ENCODE measurements around the gene HAUS3. TPM values are rescaled to one million over a fixed set of nuclear protein-coding genes. Genes with fewer than 3 reads are reported as not detected.

Gene HAUS3
- total RNA-seq, 1 donor from 2014 or later, result 10.7 TPM

DNA sequence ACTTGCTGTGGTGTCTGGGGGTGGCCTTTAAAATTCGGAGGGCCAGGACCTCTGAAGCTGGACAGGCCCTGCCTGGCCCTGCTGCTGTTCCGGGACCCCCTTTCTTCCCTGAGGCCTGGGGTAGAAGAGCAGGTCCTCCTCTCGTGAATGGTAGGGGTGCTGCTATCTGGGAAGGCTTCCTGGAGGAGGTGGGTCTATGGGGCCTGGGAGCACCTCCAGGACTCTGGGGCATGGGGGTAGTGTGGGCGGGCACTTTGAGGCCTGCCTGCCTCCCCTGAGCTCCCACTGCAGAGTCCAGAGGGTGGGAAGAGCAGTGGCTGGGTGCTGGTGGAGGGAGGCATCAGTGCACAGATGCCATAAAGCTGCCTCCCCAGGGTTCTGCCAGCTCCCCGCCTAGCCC lies 24.9 kb upstream of the HAUS3 start:
- DNase-seq (ENCODE audit: low read depth), result no peak
- no peak overlapping the region for H3K4me3 ChIP-seq (ENCODE audit: low read depth, low read length)
- TF ChIP-seq, protein P1, sequence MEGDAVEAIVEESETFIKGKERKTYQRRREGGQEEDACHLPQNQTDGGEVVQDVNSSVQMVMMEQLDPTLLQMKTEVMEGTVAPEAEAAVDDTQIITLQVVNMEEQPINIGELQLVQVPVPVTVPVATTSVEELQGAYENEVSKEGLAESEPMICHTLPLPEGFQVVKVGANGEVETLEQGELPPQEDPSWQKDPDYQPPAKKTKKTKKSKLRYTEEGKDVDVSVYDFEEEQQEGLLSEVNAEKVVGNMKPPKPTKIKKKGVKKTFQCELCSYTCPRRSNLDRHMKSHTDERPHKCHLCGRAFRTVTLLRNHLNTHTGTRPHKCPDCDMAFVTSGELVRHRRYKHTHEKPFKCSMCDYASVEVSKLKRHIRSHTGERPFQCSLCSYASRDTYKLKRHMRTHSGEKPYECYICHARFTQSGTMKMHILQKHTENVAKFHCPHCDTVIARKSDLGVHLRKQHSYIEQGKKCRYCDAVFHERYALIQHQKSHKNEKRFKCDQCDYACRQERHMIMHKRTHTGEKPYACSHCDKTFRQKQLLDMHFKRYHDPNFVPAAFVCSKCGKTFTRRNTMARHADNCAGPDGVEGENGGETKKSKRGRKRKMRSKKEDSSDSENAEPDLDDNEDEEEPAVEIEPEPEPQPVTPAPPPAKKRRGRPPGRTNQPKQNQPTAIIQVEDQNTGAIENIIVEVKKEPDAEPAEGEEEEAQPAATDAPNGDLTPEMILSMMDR (conservative IDR thresholded peaks at IDR 0.05; ENCODE audit: low read depth, low read length), result no peak

DNA sequence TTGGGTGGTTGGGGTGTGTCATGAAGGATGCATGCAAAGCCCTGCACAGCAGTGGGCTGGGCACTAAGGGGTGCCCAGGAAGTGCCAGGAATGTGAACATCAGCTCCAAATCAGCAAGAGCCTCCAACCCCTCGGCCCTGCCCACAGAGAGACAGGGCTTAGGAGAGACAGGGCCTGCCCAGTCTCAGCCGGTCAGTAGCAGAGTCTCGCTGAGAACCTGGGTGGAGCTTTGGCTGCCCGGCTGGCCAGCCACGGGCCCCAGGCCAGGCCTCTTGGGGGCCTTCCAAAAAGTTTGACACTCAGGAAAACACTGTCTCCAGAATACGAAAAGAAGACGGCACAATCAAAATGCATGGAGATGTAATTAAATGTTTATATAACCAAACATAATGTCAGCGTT lies 24.3 kb upstream of the HAUS3 start:
- TF ChIP-seq, protein P1 (conservative IDR thresholded peaks at IDR 0.05; ENCODE audit: low read depth, low read length), result no peak
- H3K4me3 ChIP-seq (ENCODE audit: low read depth, low read length), result no peak overlapping the region
- no peak for DNase-seq (ENCODE audit: low read depth)

DNA sequence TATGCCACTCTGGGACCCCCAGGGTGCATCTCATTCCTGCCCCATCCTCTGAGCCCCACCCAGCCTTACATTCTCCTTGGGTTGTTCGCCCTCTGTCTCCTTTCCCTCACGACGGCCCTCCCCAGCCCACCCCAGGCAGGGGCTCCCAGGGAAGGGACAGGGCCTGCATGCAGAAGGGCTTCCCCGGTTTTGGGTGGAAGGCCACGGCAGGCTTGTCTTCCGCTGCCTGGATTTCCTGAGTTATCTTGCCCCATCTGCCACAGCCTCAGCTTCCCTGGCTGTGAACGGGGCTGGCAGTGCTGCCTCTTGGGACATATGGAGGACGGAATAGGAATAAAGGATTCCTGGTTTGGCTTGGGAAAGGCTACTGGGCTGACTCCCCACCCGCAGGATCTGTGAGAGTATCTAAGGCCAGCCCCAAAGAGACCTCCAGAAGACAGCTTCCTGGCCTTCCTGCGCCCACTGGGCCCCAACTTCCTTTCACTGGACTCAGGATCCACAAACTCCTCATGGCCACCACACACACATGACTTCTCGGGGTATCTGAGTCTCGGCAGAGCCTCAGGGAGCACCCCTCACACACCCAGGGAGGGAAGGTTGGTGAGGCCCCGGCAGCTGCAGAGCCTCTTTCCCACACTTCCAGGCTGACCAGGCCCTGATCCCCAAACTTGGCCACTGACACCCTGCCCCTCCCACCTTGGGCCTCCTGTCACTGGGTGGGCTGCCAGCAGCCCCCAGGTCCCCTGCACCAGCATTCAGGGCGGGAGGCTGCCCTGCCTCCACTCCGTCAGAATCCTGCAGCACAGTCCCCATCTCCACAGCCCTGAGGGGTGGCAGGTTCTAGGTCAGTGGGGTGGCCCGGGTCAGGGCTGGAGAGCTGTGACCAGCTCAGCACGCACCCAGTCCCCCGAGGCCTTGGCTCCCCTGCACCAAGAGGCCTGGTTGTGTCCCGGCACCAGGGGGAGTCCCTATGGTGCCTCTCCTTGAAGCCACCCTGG lies 23.5 kb upstream of the HAUS3 start:
- no peak for DNase-seq (ENCODE audit: low read depth)
- no peak overlapping the region for H3K4me3 ChIP-seq (ENCODE audit: low read depth, low read length)
- TF ChIP-seq, protein P1 (conservative IDR thresholded peaks at IDR 0.05; ENCODE audit: low read depth, low read length), result no peak

DNA sequence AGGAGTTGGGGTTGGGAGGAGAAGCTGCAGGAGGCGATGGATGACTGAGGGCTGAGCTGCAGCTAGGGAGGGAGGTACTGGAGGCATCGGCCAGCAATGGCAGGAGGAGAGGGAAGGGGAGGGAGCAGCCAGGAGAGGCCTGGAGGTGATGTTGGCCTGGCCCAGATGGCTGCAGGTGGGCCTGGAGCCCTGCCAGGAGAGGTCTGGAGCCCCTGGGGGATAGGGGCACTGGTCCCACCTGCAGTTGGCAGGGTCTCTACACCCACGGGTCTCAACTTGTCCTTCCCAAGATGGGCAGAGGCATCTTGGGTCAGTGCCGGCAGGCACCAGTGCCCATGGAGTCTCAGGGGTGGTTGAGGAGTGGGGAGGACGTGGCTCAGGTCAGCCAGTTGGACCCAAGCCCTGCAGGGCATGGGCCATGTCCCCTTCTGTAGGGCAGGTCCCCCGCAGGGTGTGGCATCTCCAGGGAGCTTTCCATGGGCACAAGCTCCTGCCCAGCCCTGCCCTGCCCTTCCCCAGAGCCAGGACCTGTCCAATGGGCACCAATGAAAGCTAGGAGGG lies 22.6 kb upstream of the HAUS3 start:
- TF ChIP-seq, protein P1 (conservative IDR thresholded peaks at IDR 0.05; ENCODE audit: low read depth, low read length), result no peak
- DNase-seq (ENCODE audit: low read depth), result no peak
- no peak overlapping the region for H3K4me3 ChIP-seq (ENCODE audit: low read depth, low read length)

DNA sequence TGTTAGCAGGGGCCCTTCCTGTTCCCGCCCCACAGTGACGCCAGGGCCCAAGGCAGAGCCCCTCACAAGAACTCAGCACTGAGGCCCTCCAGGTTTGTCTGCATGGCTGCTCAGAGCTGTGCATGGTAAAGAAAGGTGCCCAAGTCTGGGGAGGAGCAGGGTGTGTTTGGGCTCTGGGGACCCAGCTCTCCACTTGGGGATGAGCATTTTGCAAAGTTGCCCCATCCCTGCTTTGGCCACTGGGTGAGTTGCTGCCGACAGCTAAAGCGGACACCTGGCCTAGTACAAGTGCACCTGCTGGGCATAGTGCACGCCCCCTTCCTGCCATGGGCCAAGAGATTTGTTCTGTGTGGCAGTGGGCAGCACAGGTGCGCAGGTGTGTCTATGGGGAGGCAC lies 22.0 kb upstream of the HAUS3 start:
- no peak for DNase-seq (ENCODE audit: low read depth)
- H3K4me3 ChIP-seq (ENCODE audit: low read depth, low read length), result no peak overlapping the region
- TF ChIP-seq, protein P1 (conservative IDR thresholded peaks at IDR 0.05; ENCODE audit: low read depth, low read length), result no peak

DNA sequence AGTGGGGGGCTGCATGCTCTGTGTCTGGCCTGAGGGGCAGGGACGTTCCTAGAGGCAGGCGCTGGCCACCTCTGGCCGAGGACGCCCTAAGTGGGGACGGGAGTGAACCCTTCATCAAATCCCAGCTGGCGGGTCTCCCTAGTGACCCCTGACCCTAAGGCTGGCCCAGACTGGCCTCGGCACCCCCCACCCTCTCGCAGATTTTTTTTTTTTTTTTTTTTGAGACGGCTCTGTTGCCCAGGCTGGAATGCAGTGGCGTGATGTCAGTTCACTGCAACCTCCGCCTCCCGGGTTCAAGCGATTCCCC lies 21.0 kb upstream of the HAUS3 start:
- TF ChIP-seq, protein P1 (conservative IDR thresholded peaks at IDR 0.05; ENCODE audit: low read depth, low read length), result no peak
- H3K4me3 ChIP-seq (ENCODE audit: low read depth, low read length), result peak overlapping the region; percentile 82
- DNase-seq (ENCODE audit: low read depth), result no peak
